Measurements from ENCODE around the gene AMZ1.

AMZ1 gene

GRCh38 chr7:2658941-2659340, 29.1 kb upstream of the AMZ1 start:
- no peak overlapping the region for H3K4me3 ChIP-seq (ENCODE audit: low read depth, low read length)
- H4K12ac ChIP-seq (ENCODE audit: low read depth, low read length), result no peak overlapping the region
- H2BK12ac ChIP-seq (ENCODE audit: low read length), result no peak overlapping the region
- no peak overlapping the region for H3K23ac ChIP-seq (ENCODE audit: low read length)
- H3K27ac ChIP-seq (ENCODE audit: low read depth, low read length), result no peak overlapping the region
- H3K4me1 ChIP-seq (ENCODE audit: control insufficient read depth in 1 of 2, insufficient read depth in 2 of 2, low read length in 2 of 2), result no peaks in the 10 kb centered on the region
- H2AFZ ChIP-seq (ENCODE audit: insufficient read depth, low read length, poor library complexity), result no peak overlapping the region
- no peaks in the 10 kb centered on the region for H3K27me3 ChIP-seq (ENCODE audit: insufficient read depth, low read length)
- no CpG with 5 or more reads among the region's 15 CpGs for WGBS (ENCODE audit: extremely low coverage, insufficient coverage, insufficient read length)
- no peaks in the 10 kb centered on the region for H3K79me1 ChIP-seq (ENCODE audit: low read length)
- H3K4ac ChIP-seq (ENCODE audit: low read depth, low read length), result no peak overlapping the region
- H2BK5ac ChIP-seq (ENCODE audit: low read depth, low read length, poor library complexity), result no peak overlapping the region
- no peaks in the 10 kb centered on the region for H3K79me2 ChIP-seq (ENCODE audit: control insufficient read depth, insufficient read depth, low read length, poor library complexity)
- H3K14ac ChIP-seq (ENCODE audit: low read length), result no peak overlapping the region
- no peak for DNase-seq
- peaks cover 79 to 80% of the 10 kb centered on the region in 2 experiments for H3K36me3 ChIP-seq (ENCODE audit: control insufficient read depth in 1 of 2, insufficient read depth in 2 of 2, low read length in 2 of 2)
- no peak overlapping the region for H4K8ac ChIP-seq (ENCODE audit: low read depth, low read length)
- no peak overlapping the region for H4K91ac ChIP-seq (ENCODE audit: low read depth, low read length)
- H2AK5ac ChIP-seq (ENCODE audit: low read length), result no peak overlapping the region
- no peak overlapping the region for H3K9ac ChIP-seq (ENCODE audit: low read length)
- H2BK120ac ChIP-seq (ENCODE audit: insufficient read depth, low read length, poor library complexity), result no peak overlapping the region
- H3K4me2 ChIP-seq (ENCODE audit: low read length), result no peak overlapping the region
- H3K18ac ChIP-seq (ENCODE audit: low read length), result no peak overlapping the region
- peaks cover 2% of the 10 kb centered on the region for H3K9me3 ChIP-seq (ENCODE audit: insufficient read depth, low read depth, low read length)

- Histone ChIP-seq H2AFZ (ENCODE audit: insufficient read depth, low read length, poor library complexity) (no peak overlapping the region), H3K79me1 (ENCODE audit: low read length) (no peaks in the 10 kb centered on the region), H4K91ac (ENCODE audit: low read depth, low read length) (no peak overlapping the region), H4K8ac (ENCODE audit: low read depth, low read length) (no peak overlapping the region), H3K36me3 (ENCODE audit: control insufficient read depth in 1 of 2, insufficient read depth in 2 of 2, low read length in 2 of 2) (peaks cover 75 to 77% of the 10 kb centered on the region in 2 experiments), H2BK120ac (ENCODE audit: insufficient read depth, low read length, poor library complexity) (no peak overlapping the region), H3K4me3 (ENCODE audit: low read depth, low read length) (no peak overlapping the region), H3K23ac (ENCODE audit: low read length) (no peak overlapping the region), H3K4ac (ENCODE audit: low read depth, low read length) (no peak overlapping the region), H3K27ac (ENCODE audit: low read depth, low read length) (no peak overlapping the region), H3K9ac (ENCODE audit: low read length) (no peak overlapping the region), H3K4me2 (ENCODE audit: low read length) (no peak overlapping the region), H3K79me2 (ENCODE audit: control insufficient read depth, insufficient read depth, low read length, poor library complexity) (no peaks in the 10 kb centered on the region), H4K12ac (ENCODE audit: low read depth, low read length) (no peak overlapping the region), H3K4me1 (ENCODE audit: control insufficient read depth in 1 of 2, insufficient read depth in 2 of 2, low read length in 2 of 2) (no peaks in the 10 kb centered on the region), H2BK5ac (ENCODE audit: low read depth, low read length, poor library complexity) (no peak overlapping the region), H3K14ac (ENCODE audit: low read length) (no peak overlapping the region), H2BK12ac (ENCODE audit: low read length) (no peak overlapping the region), H3K9me3 (ENCODE audit: insufficient read depth, low read depth, low read length) (peaks cover 2% of the 10 kb centered on the region), H3K27me3 (ENCODE audit: insufficient read depth, low read length) (no peaks in the 10 kb centered on the region), H2AK5ac (ENCODE audit: low read length) (no peak overlapping the region), H3K18ac (ENCODE audit: low read length) (no peak overlapping the region)
- WGBS (ENCODE audit: extremely low coverage, insufficient coverage, insufficient read length), result no CpG with 5 or more reads among the region's 36 CpGs
- no peak for DNase-seq
These were observed 28.2 kb upstream of the AMZ1 start for GRCh38 chr7:2659556-2660358.

- no peak overlapping the region for H3K23ac ChIP-seq (ENCODE audit: low read length)
- peaks cover 2% of the 10 kb centered on the region for H3K9me3 ChIP-seq (ENCODE audit: insufficient read depth, low read depth, low read length)
- no peak overlapping the region for H3K4ac ChIP-seq (ENCODE audit: low read depth, low read length)
- H4K8ac ChIP-seq (ENCODE audit: low read depth, low read length), result no peak overlapping the region
- no peak overlapping the region for H2AK5ac ChIP-seq (ENCODE audit: low read length)
- no peak overlapping the region for H3K9ac ChIP-seq (ENCODE audit: low read length)
- no peaks in the 10 kb centered on the region for H3K79me2 ChIP-seq (ENCODE audit: control insufficient read depth, insufficient read depth, low read length, poor library complexity)
- no peaks in the 10 kb centered on the region for H3K4me1 ChIP-seq (ENCODE audit: control insufficient read depth in 1 of 2, insufficient read depth in 2 of 2, low read length in 2 of 2)
- no peak overlapping the region for H2BK12ac ChIP-seq (ENCODE audit: low read length)
- H3K4me2 ChIP-seq (ENCODE audit: low read length), result no peak overlapping the region
- WGBS (ENCODE audit: extremely low coverage, insufficient coverage, insufficient read length), result no CpG with 5 or more reads among the region's 36 CpGs
- no peak overlapping the region for H2AFZ ChIP-seq (ENCODE audit: insufficient read depth, low read length, poor library complexity)
- H3K18ac ChIP-seq (ENCODE audit: low read length), result no peak overlapping the region
- no peak overlapping the region for H2BK5ac ChIP-seq (ENCODE audit: low read depth, low read length, poor library complexity)
- no peaks in the 10 kb centered on the region for H3K79me1 ChIP-seq (ENCODE audit: low read length)
- H3K27me3 ChIP-seq (ENCODE audit: insufficient read depth, low read length), result no peaks in the 10 kb centered on the region
- H3K27ac ChIP-seq (ENCODE audit: low read depth, low read length), result no peak overlapping the region
- no peak overlapping the region for H2BK120ac ChIP-seq (ENCODE audit: insufficient read depth, low read length, poor library complexity)
- H4K12ac ChIP-seq (ENCODE audit: low read depth, low read length), result no peak overlapping the region
- H3K4me3 ChIP-seq (ENCODE audit: low read depth, low read length), result no peak overlapping the region
- no peak overlapping the region for H3K14ac ChIP-seq (ENCODE audit: low read length)
- peaks cover 70 to 71% of the 10 kb centered on the region in 2 experiments for H3K36me3 ChIP-seq (ENCODE audit: control insufficient read depth in 1 of 2, insufficient read depth in 2 of 2, low read length in 2 of 2)
- no peak overlapping the region for H4K91ac ChIP-seq (ENCODE audit: low read depth, low read length)
- DNase-seq, result peak; percentile 51 to 56
These were observed 27.5 kb upstream of the AMZ1 start for GRCh38 chr7:2660359-2661095.

- Histone ChIP-seq H3K36me3 (ENCODE audit: control insufficient read depth in 1 of 2, insufficient read depth in 2 of 2, low read length in 2 of 2) (peaks cover 64 to 66% of the 10 kb centered on the region in 2 experiments), H2AK5ac (ENCODE audit: low read length) (no peak overlapping the region), H4K8ac (ENCODE audit: low read depth, low read length) (no peak overlapping the region), H3K4ac (ENCODE audit: low read depth, low read length) (no peak overlapping the region), H3K18ac (ENCODE audit: low read length) (no peak overlapping the region), H4K91ac (ENCODE audit: low read depth, low read length) (no peak overlapping the region), H2BK5ac (ENCODE audit: low read depth, low read length, poor library complexity) (no peak overlapping the region), H2AFZ (ENCODE audit: insufficient read depth, low read length, poor library complexity) (no peak overlapping the region), H3K9ac (ENCODE audit: low read length) (no peak overlapping the region), H2BK120ac (ENCODE audit: insufficient read depth, low read length, poor library complexity) (no peak overlapping the region), H3K4me3 (ENCODE audit: low read depth, low read length) (no peak overlapping the region), H3K4me1 (ENCODE audit: control insufficient read depth in 1 of 2, insufficient read depth in 2 of 2, low read length in 2 of 2) (no peaks in the 10 kb centered on the region), H3K14ac (ENCODE audit: low read length) (no peak overlapping the region), H3K4me2 (ENCODE audit: low read length) (no peak overlapping the region), H3K27ac (ENCODE audit: low read depth, low read length) (no peak overlapping the region), H3K27me3 (ENCODE audit: insufficient read depth, low read length) (no peaks in the 10 kb centered on the region), H2BK12ac (ENCODE audit: low read length) (no peak overlapping the region), H3K79me2 (ENCODE audit: control insufficient read depth, insufficient read depth, low read length, poor library complexity) (no peaks in the 10 kb centered on the region), H3K79me1 (ENCODE audit: low read length) (no peaks in the 10 kb centered on the region), H4K12ac (ENCODE audit: low read depth, low read length) (no peak overlapping the region), H3K23ac (ENCODE audit: low read length) (no peak overlapping the region), H3K9me3 (ENCODE audit: insufficient read depth, low read depth, low read length) (peaks cover 2% of the 10 kb centered on the region)
- no peak for DNase-seq
- WGBS (ENCODE audit: extremely low coverage, insufficient coverage, insufficient read length), result no CpG with 5 or more reads among the region's 10 CpGs
These were observed 26.9 kb upstream of the AMZ1 start for GRCh38 chr7:2661096-2661449.
